HepG2 (cell line): ENCODE results near the gene MEG3. TPM values are rescaled to one million over a fixed set of nuclear protein-coding genes. Genes with fewer than 3 reads are reported as not detected.

Source experiments
- ATAC-seq: fragments of 200-7000 bp; cut with Tn5 transposase; 3 replicates; pipeline ENCODE4 v1.9.1; 2020; ENCODE audit warnings: mild to moderate bottlenecking, moderate library complexity
- BruUV-seq: library from RNA; stranded (reverse); fragments of 400-500 nt; replicated peaks from 2 replicates; lab custom pipeline; 2021; lab: Mats Ljungman, UMichigan
- CTCF ChIA-PET: fragments of 300-600 bp; formaldehyde crosslinking; extraction: SDS; loops from one replicate; lab custom pipeline; 2021; ENCODE audit warnings: low total read pairs, inconsistent platforms, low intra/inter-chr PET ratio; lab: Yijun Ruan, JAX
- POLR2A ChIA-PET: fragments of 350-600 bp; sonication (Branson Sonifier 250); formaldehyde crosslinking; loops from one replicate; lab custom pipeline; 2020; ENCODE audit warnings: antibody characterized with exemption, inconsistent platforms; lab: Yijun Ruan, JAX
- DNase-seq: peaks from one replicate; pipeline ENCODE4 v3.0.0-alpha.2; 2015; ENCODE audit warnings: low spot score
- FAIRE-seq: peaks from 3 replicates; lab custom pipeline; 2011; peaks lifted over from hg19 to GRCh38; lab: Jason Lieb, UNC
- H2AFZ ChIP-seq: one replicate; pipeline ENCODE4 v1.6.1; 2011; ENCODE audit warnings: low read length, inconsistent platforms
- H3K27ac ChIP-seq: fragments of 300-600 bp; 3 replicates; pipeline ENCODE4 v1.8.0; 2011; ENCODE audit warnings: mixed run types, mild to moderate bottlenecking, mixed read lengths, low read length, inconsistent platforms; ENCODE audit not compliant: insufficient read depth; ENCODE audit errors: extremely low read length
- H3K27me3 ChIP-seq, 2 experiments: fragments of 200-600 bp in 1 of 2; 2 replicates in 1 of 2; 3 replicates in 1 of 2; pipeline versions ENCODE4 v1.6.0 to v1.8.0; 2011; ENCODE audit warnings: low read length in 2 of 2, mild to moderate bottlenecking in 2 of 2, moderate library complexity in 2 of 2, inconsistent platforms in 1 of 2; ENCODE audit not compliant: insufficient read depth in 2 of 2, control insufficient read depth in 1 of 2
- H3K36me3 ChIP-seq, 2 experiments: fragments of 200-600 bp in 1 of 2; replicated peaks in 1 of 2; 2 replicates in 1 of 2; 3 replicates in 1 of 2; pipeline versions ENCODE4 v1.5.1 to v1.8.0; 2011; ENCODE audit warnings: low read length in 2 of 2, inconsistent platforms in 1 of 2; ENCODE audit not compliant: insufficient read depth in 2 of 2, control insufficient read depth in 1 of 2
- H3K4me1 ChIP-seq: 2 replicates; pipeline ENCODE4 v1.5.1; 2012; ENCODE audit warnings: low read length, inconsistent platforms; ENCODE audit not compliant: insufficient read depth
- H3K4me2 ChIP-seq: 2 replicates; pipeline ENCODE4 v1.6.0; 2011; ENCODE audit warnings: low read depth, low read length, inconsistent platforms
- H3K4me3 ChIP-seq, 3 experiments: fragments of 200-600 bp in 1 of 3; sonication (generic), shearing (Covaris generic) in 1 of 3; replicated peaks in 1 of 3; 2 replicates each; pipeline ENCODE4 v1.5.1; 2011 to 2016; ENCODE audit warnings: low read length in 3 of 3, inconsistent platforms in 2 of 3, low read depth in 2 of 3, mild to moderate bottlenecking in 2 of 3, control low read depth in 1 of 3, mixed read lengths in 1 of 3; ENCODE audit not compliant: insufficient read depth in 1 of 3
- H3K79me2 ChIP-seq: one replicate; pipeline ENCODE4 v1.6.1; 2011; ENCODE audit warnings: low read length, inconsistent platforms; ENCODE audit not compliant: insufficient read depth
- H3K9ac ChIP-seq: 2 replicates; pipeline ENCODE4 v1.6.0; 2011; ENCODE audit warnings: mild to moderate bottlenecking, low read depth, low read length, inconsistent platforms; ENCODE audit not compliant: insufficient read depth
- H3K9me3 ChIP-seq: 2 replicates; pipeline ENCODE4 v1.5.1; 2012; ENCODE audit warnings: mild to moderate bottlenecking, low read length
- H4K20me1 ChIP-seq: 2 replicates; pipeline ENCODE4 v1.6.0; 2011; ENCODE audit warnings: inconsistent platforms, mild to moderate bottlenecking, low read length, moderate library complexity; ENCODE audit not compliant: insufficient read depth
- MEF2D ChIP-seq: sonication (generic); formaldehyde crosslinking; IDR thresholded peaks from 2 replicates; pipeline ENCODE4 v1.5.1; 2020; ENCODE audit warnings: mild to moderate bottlenecking, missing genetic modification reagents
- MIER2 ChIP-seq: IDR thresholded peaks from 2 replicates; pipeline ENCODE4 v1.6.1; 2016; ENCODE audit warnings: missing biosample characterization, missing genetic modification reagents
- NR2F1 ChIP-seq, 2 experiments: fragments of 450-650 bp in 1 of 2; formaldehyde crosslinking in 1 of 2; IDR thresholded peaks; 2 replicates each; pipeline versions ENCODE4 v1.5.0 to v1.6.1; 2016 to 2020; ENCODE audit warnings: mild to moderate bottlenecking in 1 of 2, missing compliant biosample characterization in 1 of 2, missing genetic modification reagents in 1 of 2, moderate library complexity in 1 of 2
- ZNF432 ChIP-seq: sonication (generic); formaldehyde crosslinking; IDR thresholded peaks from 2 replicates; pipeline ENCODE4 v1.5.0; 2020; ENCODE audit warnings: missing genetic modification reagents, mild to moderate bottlenecking, borderline replicate concordance
- ZNF562 ChIP-seq: sonication (generic); formaldehyde crosslinking; IDR thresholded peaks from 2 replicates; pipeline ENCODE4 v1.8.0; 2022; ENCODE audit warnings: missing genetic modification reagents, borderline replicate concordance
- ZNF652 ChIP-seq: IDR thresholded peaks from 2 replicates; pipeline ENCODE4 v1.6.1; 2016; ENCODE audit warnings: low read depth, borderline replicate concordance
- ZNF781 ChIP-seq: sonication (generic); formaldehyde crosslinking; IDR thresholded peaks from 2 replicates; pipeline ENCODE4 v1.5.1; 2020; ENCODE audit warnings: borderline replicate concordance, mild to moderate bottlenecking, missing genetic modification reagents; ENCODE audit errors: not compliant biosample characterization
- ZNF800 ChIP-seq: sonication (generic); formaldehyde crosslinking; IDR thresholded peaks from 2 replicates; pipeline ENCODE4 v1.4.0; 2020; ENCODE audit warnings: missing genetic modification reagents
- ZNF878 ChIP-seq: sonication (generic); formaldehyde crosslinking; IDR thresholded peaks from 2 replicates; pipeline ENCODE4 v1.8.1; 2023; ENCODE audit warnings: mild to moderate bottlenecking, missing genetic modification reagents, moderate library complexity
- WGBS: methylation state at CpG from one replicate; pipeline ENCODE4 v1.1.6; 2017; ENCODE audit warnings: low lambda C conversion rate; 5-methylcytosine and 5-hydroxymethylcytosine counted together
- in situ Hi-C: cut with HindIII; loops from 2 replicates; pipeline ENCODE4 v1.10.0; 2017; ENCODE audit warnings: low pct_unique_long_range_greater_than_20kb; ENCODE audit not compliant: extremely low pct_ligation_motif_present
- intact Hi-C: fragments of 100-400 bp; cut with micrococcal nuclease; formaldehyde crosslinking; loops from one replicate; pipeline ENCODE4 v1.10.0; 2022; ENCODE audit not compliant: unreplicated experiment
- polyA plus RNA-seq, 8 experiments: library from polyadenylated mRNA; depleted of rRNA in 3 of 8; stranded (reverse) in 7 of 8; unstranded in 1 of 8; fragments of >200 nt; fragmentation: Illumina TruSeq in 4 of 8; extraction: Trizol in 4 of 8; gene quantifications; 2 replicates each; pipeline versions ENCODE4 v1.2.1 to v1.2.3, GENCODE V29; 2011 to 2016; ENCODE audit warnings: low read depth in 4 of 8, missing spikeins in 1 of 8, mixed read lengths in 1 of 8; ENCODE audit not compliant: insufficient read depth in 1 of 8
- total RNA-seq, 5 experiments: library from RNA; depleted of rRNA; stranded (reverse); fragments of >200 nt; fragmentation: Illumina TruSeq; extraction: Trizol; gene quantifications; 2 replicates each; pipeline ENCODE4 v1.2.3, GENCODE V29; 2016; ENCODE audit warnings: low read depth in 1 of 5

Gene MEG3
- total and polyA plus RNA-seq, 2 of the 13 experiments (the other 11 are each of a cell fraction or from before 2014, with no cell fraction given) = 0.17 TPM; not detected in 1

GRCh38 chr14:100844421-100844820 is 18.5 kb downstream of the MEG3 start:
- TF ChIP-seq ZNF781 = no peak
- no peak for TF ChIP-seq NR2F1 (CRISPR knock-in tag; IDR thresholded peaks at IDR 0.05)
- TF ChIP-seq ZNF432 (CRISPR knock-in tag) = no peak
- no peak for TF ChIP-seq ZNF562 (CRISPR knock-in tag)
- no peak for TF ChIP-seq ZNF878 (CRISPR knock-in tag)
- TF ChIP-seq ZNF800 (CRISPR knock-in tag) = no peak
- TF ChIP-seq MEF2D = no peak
- no peak for TF ChIP-seq MIER2 (CRISPR knock-in tag)
- no peak for TF ChIP-seq ZNF652
- BruUV-seq = no TSS peak
- FAIRE-seq = no peak

More at GRCh38 chr14:100844421-100844820, 18.5 kb downstream of the MEG3 start:
- H3K27me3 ChIP-seq = no peaks in the 10 kb centered on the region
- ATAC-seq = no peak
- ChIA-PET POLR2A (interaction anchor here (0.9 kb wide), 1 partner anchor 23 kb away, joined by 3 read pairs; no protein-coding TSS in a partner anchor), CTCF (no interaction called here)
- H3K4me3 ChIP-seq = no peak overlapping the region
- in situ Hi-C loops = no loop called here
- no peak overlapping the region for H3K4me2 ChIP-seq
- no peak overlapping the region for H3K9ac ChIP-seq
- WGBS = 91% methylated on average over 9 of the region's 9 CpGs
- no peaks in the 10 kb centered on the region for H4K20me1 ChIP-seq
- no peaks in the 10 kb centered on the region for H3K79me2 ChIP-seq
- H2AFZ ChIP-seq = no peak overlapping the region
- no peak overlapping the region for H3K27ac ChIP-seq
- H3K4me1 ChIP-seq = peaks cover 67% of the 10 kb centered on the region
- intact Hi-C loops = no loop called here
- no peaks in the 10 kb centered on the region for H3K36me3 ChIP-seq
- DNase-seq = no peak
- no peaks in the 10 kb centered on the region for H3K9me3 ChIP-seq
